IPS DF 6.9 (cell line): Measurements from ENCODE around the gene MRPS9.

Experiments
- DNase-seq: peaks from one replicate; pipeline ENCODE4 v3.0.0-alpha.2; 2013; ENCODE audit warnings: low read depth, low spot score
- H3K27ac ChIP-seq: one replicate; pipeline ENCODE4 v1.5.1; 2013; ENCODE audit warnings: low read length, control low read depth
- H3K27me3 ChIP-seq: 2 replicates; pipeline ENCODE4 v1.6.1; 2013; ENCODE audit warnings: mild to moderate bottlenecking, low read length; ENCODE audit not compliant: control insufficient read depth, insufficient read depth
- H3K36me3 ChIP-seq: 2 replicates; pipeline ENCODE4 v1.6.1; 2013; ENCODE audit warnings: low read length; ENCODE audit not compliant: control insufficient read depth, insufficient read depth
- H3K4me1 ChIP-seq: 2 replicates; pipeline ENCODE4 v1.6.1; 2013; ENCODE audit warnings: low read length; ENCODE audit not compliant: control insufficient read depth, insufficient read depth
- H3K4me3 ChIP-seq: 2 replicates; pipeline ENCODE4 v1.5.1; 2013; ENCODE audit warnings: mild to moderate bottlenecking, low read length
- H3K9me3 ChIP-seq: 2 replicates; pipeline ENCODE4 v1.6.1; 2013; ENCODE audit warnings: low read length, inconsistent platforms; ENCODE audit not compliant: control insufficient read depth, insufficient read depth
- WGBS: extraction: QIAGEN DNeasy Blood & Tissue Kit; methylation state at CpG from one replicate; pipeline ENCODE4 v1.1.7; 2013; ENCODE audit warnings: mixed read lengths, missing lambda C conversion rate; ENCODE audit not compliant: insufficient read length, insufficient coverage; 5-methylcytosine and 5-hydroxymethylcytosine counted together

Gene MRPS9

DNA sequence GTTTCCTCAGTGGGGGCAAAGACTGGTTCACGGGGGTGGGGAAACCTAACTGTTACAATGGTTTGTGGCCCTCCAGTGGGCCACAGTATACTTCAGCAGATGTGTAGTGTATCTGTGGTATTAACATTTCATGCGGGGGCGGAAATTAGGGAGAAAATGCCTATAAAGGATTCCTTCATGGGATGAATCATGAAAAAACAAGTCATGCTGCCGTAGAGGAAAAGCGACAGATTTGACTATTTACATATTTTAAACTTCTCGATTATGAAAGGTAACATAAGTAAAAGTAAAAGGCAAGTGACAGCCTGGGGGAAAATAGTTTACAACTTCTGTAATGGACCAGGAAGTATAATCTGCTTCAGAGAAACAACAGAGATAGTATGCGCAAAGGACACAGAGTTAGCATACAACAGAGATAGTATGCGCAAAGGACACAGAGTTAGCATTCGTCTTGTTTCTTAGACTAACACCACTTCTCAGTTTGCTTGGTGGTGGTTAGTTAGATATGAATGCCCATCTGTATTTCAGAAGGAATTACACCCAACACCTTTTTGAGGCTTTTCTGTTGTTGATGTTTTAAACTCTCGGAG lies 41.1 kb downstream of the MRPS9 start:
- Histone ChIP-seq H3K4me3 (no peak overlapping the region), H3K4me1 (peaks cover 5% of the 10 kb centered on the region; the same call in 1 of the 2 replicates), H3K27me3 (no peaks in the 10 kb centered on the region), H3K27ac (no peak overlapping the region), H3K9me3 (no peaks in the 10 kb centered on the region), H3K36me3 (no peaks in the 10 kb centered on the region)
- no CpG with 5 or more reads among the region's 10 CpGs for WGBS
- no peak for DNase-seq

DNA sequence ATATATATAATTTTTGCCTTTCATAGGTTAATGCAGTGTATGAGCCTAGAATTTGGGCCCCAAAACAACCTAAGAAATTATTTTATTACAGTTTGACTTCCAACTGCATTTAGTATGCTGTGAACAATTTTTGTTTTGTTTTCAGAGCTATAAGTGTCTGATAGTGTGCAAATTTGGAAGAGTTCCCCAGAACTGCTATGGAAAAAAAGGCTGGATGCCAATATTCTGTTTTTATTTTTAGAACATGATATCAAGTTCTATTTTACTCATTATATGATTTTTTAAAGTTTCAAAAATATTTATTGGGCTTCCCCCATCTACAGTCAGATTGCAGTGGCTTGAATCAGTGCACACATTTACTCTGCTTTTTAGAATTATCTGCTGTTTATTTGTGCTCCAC lies 42.6 kb downstream of the MRPS9 start:
- Histone ChIP-seq H3K36me3 (no peaks in the 10 kb centered on the region), H3K27ac (no peak overlapping the region), H3K4me1 (peaks cover 4% of the 10 kb centered on the region; the same call in 1 of the 2 replicates), H3K4me3 (no peak overlapping the region), H3K27me3 (no peaks in the 10 kb centered on the region), H3K9me3 (no peaks in the 10 kb centered on the region)
- DNase-seq: no peak

DNA sequence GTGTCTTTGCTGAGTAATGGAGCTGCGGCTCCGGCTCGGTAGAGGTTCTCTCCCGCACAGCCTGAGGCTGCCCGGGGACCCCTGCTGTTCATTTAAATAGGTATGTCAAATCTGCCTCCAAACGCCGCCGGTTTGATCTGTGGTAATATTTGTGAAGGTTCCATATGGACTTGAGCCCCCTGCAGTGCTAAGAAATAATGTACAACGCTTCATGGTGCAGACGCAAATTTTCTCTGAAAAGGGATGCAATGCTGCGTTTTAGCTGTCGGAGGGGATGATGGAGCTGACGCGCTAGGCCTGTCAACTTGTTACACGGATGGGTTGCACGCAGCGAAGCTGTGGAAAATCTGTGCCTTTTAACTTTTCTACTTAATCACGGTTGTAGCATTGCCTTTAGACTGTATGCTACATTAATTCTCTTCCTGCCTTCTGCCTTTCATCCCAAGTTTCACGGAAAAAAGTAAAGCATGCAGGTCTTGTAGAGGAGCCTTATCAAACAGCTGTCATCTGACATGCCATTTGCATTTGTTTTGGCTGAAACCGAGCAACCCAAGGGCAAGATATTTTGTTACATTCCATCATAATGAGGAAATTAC lies 43.2 kb downstream of the MRPS9 start:
- DNase-seq: no peak
- no peaks in the 10 kb centered on the region for H3K27me3 ChIP-seq
- WGBS: no CpG with 5 or more reads among the region's 20 CpGs

DNA sequence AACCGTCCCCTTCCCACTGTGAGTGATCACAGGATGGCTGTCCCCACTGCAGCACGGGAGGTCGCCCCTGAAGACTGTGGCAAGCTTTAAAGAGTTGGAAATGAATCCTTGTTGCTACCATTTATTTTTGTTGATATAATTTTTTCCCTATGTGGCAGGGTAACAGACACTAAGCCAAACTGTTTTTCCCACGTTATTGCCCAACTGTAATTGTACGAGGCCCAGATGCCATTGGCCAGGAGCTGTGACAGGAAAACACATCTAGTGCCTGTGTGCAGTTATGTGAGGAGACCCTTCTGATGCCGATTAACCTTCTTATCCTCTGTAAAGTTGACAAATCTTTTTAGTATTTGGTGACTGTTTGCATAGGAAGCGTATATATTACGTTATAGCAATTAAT lies 44.2 kb downstream of the MRPS9 start:
- no peak for DNase-seq
- no CpG with 5 or more reads among the region's 8 CpGs for WGBS
- no peaks in the 10 kb centered on the region for H3K27me3 ChIP-seq
- peaks cover 4% of the 10 kb centered on the region; the same call in 1 of the 2 replicates for H3K4me1 ChIP-seq
- H3K36me3 ChIP-seq: no peaks in the 10 kb centered on the region
- no peak overlapping the region for H3K27ac ChIP-seq
- no peaks in the 10 kb centered on the region for H3K9me3 ChIP-seq
- no peak overlapping the region for H3K4me3 ChIP-seq

More for the DNA sequence above, 43.2 kb downstream of the MRPS9 start:
- Histone ChIP-seq H3K4me3 (no peak overlapping the region), H3K36me3 (no peaks in the 10 kb centered on the region), H3K9me3 (no peaks in the 10 kb centered on the region), H3K4me1 (peaks cover 4% of the 10 kb centered on the region; the same call in 1 of the 2 replicates), H3K27ac (no peak overlapping the region)

DNA sequence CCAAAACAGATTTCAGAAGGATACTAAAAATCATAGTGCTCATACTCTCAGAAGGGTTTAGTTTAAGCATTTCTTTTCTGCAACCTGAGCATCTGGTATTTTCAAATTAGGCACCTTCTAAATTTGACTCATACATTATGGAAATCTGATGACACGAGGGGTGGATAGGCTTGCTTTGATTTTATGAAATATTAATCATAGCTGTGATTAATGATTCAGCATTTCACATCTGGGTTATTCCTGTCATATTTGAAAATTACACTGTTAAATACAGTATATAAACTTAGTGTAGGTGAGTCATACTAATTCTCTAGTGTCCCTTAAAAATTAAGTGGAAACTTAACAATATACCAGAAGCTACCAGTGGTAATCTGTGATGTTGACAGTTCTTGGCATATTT lies 47.7 kb downstream of the MRPS9 start:
- H3K27ac ChIP-seq: no peak overlapping the region
- H3K9me3 ChIP-seq: no peaks in the 10 kb centered on the region
- no peaks in the 10 kb centered on the region for H3K36me3 ChIP-seq
- H3K27me3 ChIP-seq: no peaks in the 10 kb centered on the region
- H3K4me3 ChIP-seq: no peak overlapping the region
- DNase-seq: no peak
- peaks cover 4% of the 10 kb centered on the region; the same call in 1 of the 2 replicates for H3K4me1 ChIP-seq
- no CpG with 5 or more reads among the region's 1 CpG for WGBS

DNA sequence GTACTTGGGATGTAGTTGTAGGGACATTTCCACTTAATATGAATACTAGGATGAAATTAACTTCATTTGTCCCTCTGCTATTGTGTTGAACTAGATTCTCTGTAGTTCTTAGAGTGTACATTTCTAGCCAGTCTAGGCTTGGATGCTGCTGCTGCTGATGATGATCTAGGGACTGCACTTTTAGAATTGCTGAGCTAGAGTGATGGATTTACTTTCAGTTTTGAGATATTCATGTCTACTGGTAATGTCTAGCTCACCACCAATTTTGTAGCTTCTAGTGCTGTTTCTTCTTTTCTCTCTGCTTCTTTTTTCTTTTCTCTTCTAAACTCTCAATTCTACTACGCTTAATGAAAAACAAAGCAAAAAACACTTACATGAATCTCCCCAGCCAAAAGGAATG lies 49.4 kb downstream of the MRPS9 start:
- no peak for DNase-seq
- no peaks in the 10 kb centered on the region for H3K36me3 ChIP-seq
- WGBS: 100% methylated on average over 1 of the region's 1 CpG
- no peaks in the 10 kb centered on the region for H3K4me1 ChIP-seq
- no peaks in the 10 kb centered on the region for H3K27me3 ChIP-seq
- H3K9me3 ChIP-seq: no peaks in the 10 kb centered on the region
- H3K4me3 ChIP-seq: no peak overlapping the region
- H3K27ac ChIP-seq: no peak overlapping the region

DNA sequence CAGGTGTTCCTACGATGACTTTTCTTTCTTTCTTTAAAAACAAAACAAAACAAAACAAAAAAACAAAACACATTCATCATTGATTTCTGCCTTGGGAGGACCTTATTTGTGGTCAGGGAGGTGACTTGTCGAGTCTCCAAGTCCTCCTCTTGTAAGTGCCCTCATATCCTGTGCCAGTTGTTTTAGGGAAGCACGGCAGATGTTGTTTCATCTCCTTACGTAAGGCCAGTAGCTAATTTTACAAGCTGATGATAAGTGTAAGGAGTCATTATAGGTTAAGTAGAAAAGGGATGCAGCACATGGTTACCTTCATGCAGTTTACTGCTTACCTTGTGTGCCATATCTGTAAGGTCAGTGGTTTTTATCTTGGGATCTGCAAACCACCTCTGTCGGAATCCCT lies 52.2 kb downstream of the MRPS9 start:
- Histone ChIP-seq H3K9me3 (no peaks in the 10 kb centered on the region), H3K4me1 (no peaks in the 10 kb centered on the region), H3K27ac (no peak overlapping the region), H3K4me3 (no peak overlapping the region), H3K27me3 (no peaks in the 10 kb centered on the region), H3K36me3 (no peaks in the 10 kb centered on the region; the same call in 1 of the 2 replicates)
- no peak for DNase-seq
- WGBS: no CpG with 5 or more reads among the region's 5 CpGs

DNA sequence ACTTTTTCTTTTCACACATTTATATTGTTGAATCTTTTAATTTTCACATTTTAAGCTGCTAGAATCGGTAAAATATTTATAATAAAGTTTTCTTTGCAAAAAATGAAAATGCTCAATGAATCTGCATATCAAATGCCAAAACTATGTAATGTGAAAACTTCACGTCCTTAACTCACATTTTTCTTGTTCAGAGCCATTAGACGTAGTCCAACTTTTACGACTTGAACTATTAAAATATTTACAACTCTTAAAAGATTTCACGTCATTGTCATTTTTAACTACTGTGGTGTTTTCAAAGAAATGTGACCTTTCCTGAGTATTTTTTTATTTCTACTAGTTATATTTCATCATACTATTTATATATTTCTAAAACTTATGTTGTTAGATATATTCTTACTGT lies 54.9 kb downstream of the MRPS9 start:
- Histone ChIP-seq H3K36me3 (peaks cover 3% of the 10 kb centered on the region; the same call in 1 of the 2 replicates), H3K27me3 (no peaks in the 10 kb centered on the region), H3K4me1 (no peaks in the 10 kb centered on the region), H3K4me3 (no peak overlapping the region), H3K27ac (no peak overlapping the region), H3K9me3 (no peaks in the 10 kb centered on the region)
- DNase-seq: no peak
- 100% methylated on average over 3 of the region's 5 CpGs for WGBS

DNA sequence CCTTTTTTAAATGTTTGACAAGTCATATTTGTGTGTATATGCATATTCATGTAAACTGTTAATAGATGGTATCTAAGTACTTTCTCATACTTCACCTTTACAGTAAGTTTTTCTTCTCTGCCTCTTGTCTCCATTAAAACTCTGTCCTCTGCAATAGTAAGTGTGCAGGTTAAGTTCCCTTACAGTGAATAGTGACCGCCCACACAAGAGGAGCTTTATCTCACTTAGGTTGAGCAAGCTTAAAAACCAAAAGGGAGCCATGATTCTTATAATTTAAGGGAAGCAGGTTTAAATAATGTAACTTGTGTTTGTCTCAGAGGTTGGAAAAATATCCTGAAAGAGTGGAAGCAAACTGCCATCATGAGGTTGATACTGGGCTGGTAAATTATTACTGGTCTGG lies 61.3 kb downstream of the MRPS9 start:
- WGBS: no CpG with 5 or more reads among the region's 1 CpG
- peaks cover 6% of the 10 kb centered on the region; the same call in 1 of the 2 replicates for H3K36me3 ChIP-seq
- no peak for DNase-seq

DNA sequence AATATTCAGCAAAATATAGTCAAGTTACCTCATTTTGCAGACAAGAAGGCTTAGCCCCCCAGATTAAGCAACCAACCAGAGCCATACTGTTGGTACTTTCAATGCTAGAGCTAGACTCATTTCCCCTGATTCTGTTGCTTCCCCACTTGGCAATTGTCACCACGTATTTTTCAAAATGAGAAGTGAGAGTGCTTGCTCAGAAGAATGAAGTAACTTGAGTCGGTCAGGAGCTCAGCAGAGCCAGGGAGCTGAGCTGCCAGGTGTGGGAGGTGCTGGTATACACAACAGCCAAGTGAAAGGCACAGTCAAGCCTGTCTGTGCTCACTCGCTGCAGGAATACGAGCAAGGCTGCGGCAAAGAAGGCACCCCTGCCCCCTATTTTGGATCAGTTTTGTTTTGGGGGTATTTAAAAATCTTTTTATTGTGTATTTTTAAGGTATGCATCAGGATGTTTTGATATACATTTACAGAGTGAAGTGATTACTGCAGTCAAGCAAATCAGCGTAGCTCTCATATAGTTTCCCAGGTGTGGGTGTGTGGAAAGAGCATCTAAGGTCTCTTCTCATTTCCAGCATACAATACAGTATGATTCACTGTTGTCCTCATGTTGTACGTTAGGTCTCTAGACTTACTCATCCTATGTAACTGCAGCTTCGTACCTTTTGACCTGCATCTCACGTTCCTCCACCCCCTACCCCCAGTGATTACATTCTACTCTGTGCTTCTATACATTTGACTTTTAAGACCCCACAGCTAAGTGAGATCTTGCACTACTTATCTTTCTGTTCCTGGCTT lies 62.4 kb downstream of the MRPS9 start:
- peaks cover 4% of the 10 kb centered on the region; the same call in 1 of the 2 replicates for H3K4me1 ChIP-seq

More for the DNA sequence above, 61.3 kb downstream of the MRPS9 start:
- no peaks in the 10 kb centered on the region for H3K9me3 ChIP-seq
- no peak overlapping the region for H3K27ac ChIP-seq
- peaks cover 4% of the 10 kb centered on the region; the same call in 1 of the 2 replicates for H3K4me1 ChIP-seq
- H3K4me3 ChIP-seq: no peak overlapping the region
- no peaks in the 10 kb centered on the region for H3K27me3 ChIP-seq

More for the DNA sequence above, 62.4 kb downstream of the MRPS9 start:
- no peaks in the 10 kb centered on the region for H3K27me3 ChIP-seq
- peaks cover 6% of the 10 kb centered on the region; the same call in 1 of the 2 replicates for H3K36me3 ChIP-seq
- H3K9me3 ChIP-seq: no peaks in the 10 kb centered on the region
- WGBS: no CpG with 5 or more reads among the region's 9 CpGs
- no peak overlapping the region for H3K4me3 ChIP-seq
- DNase-seq: no peak
- H3K27ac ChIP-seq: no peak overlapping the region
